Activated naive CD4-positive, alpha-beta T cell treated with anti-CD3 and anti-CD28 coated beads, Interleukin-2, amount 50 U/mL, for 16 hours (primary cell): ENCODE data around the gene TMEM272.

Source experiments
- DNase-seq: peaks from one replicate; pipeline ENCODE4 v3.0.0-alpha.2; 2020

The TMEM272 gene, protein sequence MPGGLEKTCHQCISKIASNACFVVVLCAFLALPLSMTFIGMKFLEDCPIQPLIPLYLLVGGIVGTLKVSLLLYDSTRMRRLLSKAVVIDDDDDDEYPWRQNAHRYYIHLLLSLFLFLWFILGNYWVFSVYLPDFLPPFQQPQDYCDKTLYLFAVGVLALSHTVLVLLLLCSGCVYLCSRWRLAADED

DNA sequence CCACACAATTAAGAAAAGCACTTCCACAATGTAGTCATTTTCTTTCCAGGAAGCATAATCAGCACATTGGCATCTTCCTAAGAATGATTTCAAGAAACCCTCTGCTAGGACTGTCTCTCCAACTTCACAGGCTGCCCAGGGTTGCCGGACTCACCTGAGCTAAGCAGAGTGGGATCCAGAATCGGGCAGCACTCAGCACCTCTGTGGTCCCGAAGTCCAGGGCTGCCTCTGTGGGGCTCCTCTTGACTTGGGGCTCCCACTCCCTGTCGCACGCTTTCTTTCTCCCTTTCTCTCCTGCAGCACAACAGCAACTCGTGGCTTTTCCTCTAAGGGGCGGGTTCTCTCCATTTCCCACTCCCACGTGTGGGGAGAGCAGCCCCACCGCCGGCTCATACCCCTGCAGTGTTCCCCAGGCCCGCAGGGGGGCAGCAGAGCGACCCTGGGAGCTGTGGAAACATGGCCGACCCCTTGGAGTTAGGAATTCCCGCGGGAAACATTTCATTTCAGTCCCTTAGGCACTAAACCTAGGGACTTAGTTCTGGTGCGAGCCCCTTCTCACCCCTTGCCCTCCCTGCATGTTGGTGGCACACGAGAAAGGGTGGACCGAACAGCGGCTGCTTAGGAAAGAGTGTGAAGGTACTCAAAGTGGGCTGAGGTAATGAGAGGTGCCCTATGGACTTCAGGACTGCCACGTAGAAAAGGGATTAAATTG, at the start of gene TMEM272:
Gene TMEM272, minus strand, starts transcription at position 316 of the 712 bp plus-strand sequence. CDS start 6,647 bp downstream, outside the sequence.
- peak; percentile 62 for DNase-seq

DNA sequence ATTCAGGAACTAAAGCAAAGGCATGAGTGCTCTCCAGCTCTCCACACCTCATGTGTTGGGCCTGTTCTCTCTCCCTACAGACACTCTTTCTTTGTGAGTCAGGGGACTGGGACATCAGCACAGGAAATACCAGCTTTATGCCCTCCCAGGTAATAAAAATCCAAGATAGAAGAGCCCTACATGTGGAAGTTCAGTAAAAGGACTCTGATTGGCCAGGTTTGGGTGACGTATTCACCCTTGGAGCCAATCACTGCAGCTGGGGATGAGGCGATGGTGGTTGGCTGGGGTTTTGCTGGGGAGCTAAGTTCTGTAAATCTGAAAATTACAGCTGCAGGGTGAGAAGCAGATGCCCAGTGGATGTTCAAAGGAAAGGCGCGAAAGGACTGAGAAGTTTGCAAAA, 49.3 kb upstream of the TMEM272 start:
- no peak for DNase-seq

DNA sequence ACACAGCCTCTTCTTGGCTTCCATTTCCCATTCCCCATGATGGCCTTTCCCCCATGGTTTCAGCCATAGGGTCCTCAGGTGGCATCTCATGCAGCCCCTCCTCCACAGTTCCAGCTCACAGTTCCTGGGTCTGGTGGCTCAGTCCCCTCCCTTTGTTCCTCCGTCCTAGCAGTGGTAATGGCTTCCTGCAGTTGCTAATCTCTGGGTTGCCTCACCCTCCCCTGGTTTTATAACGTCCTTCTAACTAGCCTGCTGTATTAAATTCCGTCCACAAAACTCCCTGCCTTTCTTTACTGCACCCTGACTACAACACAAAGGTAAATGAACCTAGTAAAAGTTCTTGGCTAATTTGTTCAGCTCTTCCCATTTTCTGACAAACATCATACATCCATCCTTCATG, 47.7 kb upstream of the TMEM272 start:
- DNase-seq, result no peak

DNA sequence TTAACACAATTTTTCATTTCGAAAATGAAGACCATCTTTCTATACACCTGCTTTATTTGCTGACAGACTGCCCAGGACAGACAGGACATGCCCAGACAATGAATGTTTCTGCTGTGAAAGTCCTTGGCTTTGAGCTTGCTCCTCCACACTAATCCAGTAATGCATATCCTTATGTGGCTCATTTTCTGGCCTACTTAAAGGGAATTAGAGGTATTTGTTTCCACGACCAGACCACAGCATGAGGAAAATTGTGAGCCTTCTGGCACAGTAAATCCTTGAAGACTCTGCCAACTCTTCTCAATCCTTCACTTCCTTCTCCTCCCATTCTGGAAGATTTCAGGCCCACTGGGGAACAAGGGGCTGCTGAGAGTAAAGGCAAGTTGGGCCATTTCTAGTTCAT, 42.5 kb upstream of the TMEM272 start:
- no peak for DNase-seq

DNA sequence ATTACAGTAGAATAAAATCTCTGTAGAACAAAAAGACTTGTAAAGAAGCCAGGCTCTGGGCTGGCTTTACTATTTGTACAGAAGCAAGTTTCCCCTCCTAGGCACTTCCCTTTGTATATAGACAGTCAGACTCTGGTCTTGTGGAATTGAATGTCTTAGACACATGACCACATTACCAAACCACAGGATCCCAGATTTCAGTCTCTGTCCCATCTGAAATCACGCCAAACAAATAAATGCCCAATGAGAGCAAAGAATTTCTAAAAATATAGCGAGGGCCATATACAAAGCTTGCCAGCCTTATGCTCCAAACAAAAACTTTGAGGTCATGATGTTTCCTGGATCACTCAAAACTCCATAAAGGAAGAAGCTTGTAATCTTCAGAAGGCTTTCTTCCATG, 40.7 kb upstream of the TMEM272 start:
- DNase-seq, result no peak

DNA sequence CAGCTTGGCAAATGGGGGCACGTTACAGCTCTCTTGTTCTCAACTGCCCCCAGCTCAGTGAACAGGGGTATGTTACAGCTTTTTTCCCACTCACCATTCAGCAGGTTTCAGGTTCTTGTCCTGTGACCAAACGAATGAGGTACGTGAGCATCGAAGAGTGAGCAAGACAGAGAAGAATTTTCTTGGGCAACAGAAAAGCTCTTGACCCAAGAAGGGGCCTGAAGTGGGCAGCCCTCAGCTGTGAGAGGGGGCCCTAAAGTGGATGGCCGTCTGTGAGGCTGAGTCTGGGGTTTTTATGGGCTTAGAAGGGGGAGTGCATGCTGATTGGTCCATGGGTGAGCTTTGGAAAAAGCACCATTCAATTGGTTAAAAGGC, 38.2 kb upstream of the TMEM272 start:
- DNase-seq, result no peak

DNA sequence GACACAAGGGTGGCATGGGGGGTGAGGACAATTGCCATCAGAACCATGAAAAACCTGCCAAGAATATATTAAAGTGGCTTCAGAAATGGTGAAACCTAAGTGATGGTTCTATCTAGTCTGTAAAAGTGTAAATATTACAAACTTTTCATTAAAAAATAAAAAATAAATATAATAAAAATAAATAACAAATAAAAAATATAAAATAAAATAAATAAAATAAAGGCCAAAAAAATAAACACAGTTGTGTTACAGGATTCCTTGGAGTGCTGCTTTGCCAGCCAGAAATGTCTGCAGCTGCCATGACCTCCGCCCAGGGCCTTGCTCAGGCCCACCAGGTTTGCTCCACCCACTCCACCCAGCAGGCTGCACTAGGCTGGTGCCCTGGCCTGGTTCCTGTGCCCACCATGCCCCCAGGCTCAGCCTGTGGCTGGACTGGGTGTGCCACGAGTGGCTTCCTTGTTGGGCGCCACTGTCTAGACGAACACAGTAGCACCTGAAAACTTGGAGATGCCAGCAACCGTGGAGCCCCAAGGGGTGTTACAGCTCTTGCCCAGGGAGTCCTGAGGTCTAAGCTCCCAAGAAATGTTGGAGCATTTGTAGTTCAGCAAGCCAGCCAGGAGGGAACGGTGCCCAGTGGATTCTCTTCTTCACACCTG, 37.7 kb upstream of the TMEM272 start:
- DNase-seq, result no peak

DNA sequence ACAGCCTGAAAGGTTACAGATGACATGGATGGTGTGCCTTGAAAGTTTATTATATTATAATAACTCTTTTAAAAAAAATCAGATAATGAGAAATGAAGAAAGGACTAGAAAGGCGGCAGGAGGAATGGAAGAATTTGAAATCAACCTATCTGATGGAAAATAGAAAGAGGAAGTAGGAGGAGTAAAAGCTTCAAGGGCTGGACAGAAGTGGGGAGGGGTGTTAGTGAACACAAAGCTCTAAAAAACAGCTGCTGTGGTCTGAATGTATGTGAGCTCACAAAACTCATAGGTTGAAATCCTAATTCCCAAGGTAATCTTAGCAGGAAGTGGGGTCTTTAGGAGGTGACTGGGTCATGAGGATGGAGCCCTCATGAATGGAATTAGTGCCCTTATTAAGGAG, 36.3 kb upstream of the TMEM272 start:
- DNase-seq, result no peak

DNA sequence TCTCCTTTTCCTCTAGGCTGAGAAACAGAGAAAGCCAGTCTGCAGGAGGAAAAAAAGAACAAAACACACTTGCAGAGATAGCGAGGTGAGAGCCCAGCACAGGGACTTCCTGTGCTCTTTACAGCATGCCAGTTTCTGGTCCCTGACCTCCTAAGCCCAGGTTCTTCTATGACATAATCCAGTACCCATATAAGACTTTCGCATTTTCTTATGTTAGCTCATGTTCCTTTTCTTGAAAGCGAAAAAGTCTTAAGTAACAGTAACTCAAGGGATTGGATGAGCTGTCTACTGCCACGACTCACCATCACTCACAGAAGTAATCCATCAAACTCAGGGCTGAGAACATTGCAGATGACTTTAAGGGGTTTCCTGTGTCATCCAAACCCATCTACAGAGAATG, 34.2 kb upstream of the TMEM272 start:
- no peak for DNase-seq

DNA sequence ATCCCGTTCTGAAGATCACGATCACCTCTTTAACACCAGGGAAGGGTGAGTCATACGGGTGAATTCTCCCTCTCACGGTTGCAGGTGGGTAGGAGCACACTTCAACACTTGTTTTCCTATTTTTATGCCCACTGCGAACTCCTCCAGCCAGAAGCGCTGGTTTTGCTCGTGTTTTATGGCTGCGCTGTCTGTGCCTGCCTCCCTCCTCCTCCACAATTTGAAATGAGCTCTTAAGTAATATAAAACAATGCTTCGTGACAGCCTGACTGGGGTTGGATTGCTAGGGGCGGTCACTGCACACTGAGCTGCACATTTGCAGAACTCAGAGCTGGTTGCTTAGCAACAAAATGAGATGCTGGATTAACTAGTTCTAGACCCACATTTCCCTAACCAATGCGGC, 29.7 kb upstream of the TMEM272 start:
- no peak for DNase-seq

DNA sequence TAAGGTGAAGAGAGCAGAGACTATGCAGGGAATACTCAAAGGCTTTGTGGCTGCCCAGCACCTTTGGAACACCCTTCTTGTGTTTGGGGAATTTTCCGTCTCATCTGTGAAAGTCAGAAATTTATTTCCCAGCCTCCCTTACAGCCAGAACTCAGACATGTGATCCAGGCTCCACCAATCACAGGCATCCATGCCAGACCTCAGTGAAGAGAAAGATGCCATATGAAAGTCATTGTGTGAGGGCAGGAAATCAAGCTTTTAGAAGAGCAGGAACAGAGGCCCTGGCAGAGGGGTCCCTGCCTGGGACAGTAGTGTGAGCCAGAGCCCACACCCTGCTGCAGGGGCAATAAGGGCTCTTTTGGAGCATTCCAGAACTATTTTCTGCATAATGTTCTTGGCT, 28.9 kb upstream of the TMEM272 start:
- no peak for DNase-seq

DNA sequence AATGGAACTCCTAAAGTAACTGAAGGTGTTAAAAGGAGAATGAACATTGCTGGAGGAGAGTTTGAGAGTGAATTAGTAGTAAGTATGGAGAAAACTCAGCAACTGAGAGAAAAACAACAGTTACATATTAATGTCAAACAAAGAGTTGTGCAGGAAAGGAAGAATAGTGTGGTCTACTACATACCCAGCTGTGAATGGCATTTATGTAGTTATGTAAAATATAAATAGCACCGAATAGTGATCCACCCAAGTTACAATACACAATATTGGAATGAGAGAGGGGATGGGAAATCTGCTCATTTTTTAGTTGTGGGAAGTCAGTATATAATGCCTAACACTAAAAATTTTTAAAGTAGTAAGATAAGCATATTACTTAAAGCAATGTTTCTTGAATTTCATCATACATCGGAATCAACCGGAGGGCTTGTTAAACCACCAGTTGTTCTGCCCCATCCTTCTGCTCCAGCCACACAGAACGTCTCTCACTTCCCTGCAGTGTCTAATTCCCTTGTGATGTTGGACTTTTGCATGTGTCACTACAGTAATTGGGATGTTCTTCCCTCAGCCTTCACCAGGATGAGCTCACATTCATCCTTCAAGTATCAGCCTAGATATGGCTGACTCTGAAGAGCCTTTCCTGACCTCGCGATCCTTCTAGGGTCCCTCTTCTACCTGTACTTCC, 28.3 kb upstream of the TMEM272 start:
- DNase-seq, result no peak

DNA sequence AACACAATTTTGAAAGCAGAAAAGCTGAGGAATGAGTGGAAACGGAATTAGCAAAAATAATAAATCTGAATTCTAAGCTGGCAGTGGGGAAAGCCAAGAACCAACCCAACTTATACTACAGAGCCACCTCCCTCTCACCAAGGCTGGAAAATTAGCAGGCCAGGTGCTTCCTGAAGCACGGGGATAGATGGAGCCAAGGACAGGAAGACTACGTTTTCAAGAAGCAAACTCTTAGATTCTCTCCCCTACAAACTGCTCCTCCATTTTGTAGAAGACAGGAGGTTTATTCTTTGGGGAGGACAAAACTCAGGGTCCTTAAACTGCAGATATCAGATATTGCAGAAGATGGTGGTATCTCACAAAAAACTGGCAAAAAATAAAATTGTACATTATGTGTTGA, 25.6 kb upstream of the TMEM272 start:
- DNase-seq, result no peak

DNA sequence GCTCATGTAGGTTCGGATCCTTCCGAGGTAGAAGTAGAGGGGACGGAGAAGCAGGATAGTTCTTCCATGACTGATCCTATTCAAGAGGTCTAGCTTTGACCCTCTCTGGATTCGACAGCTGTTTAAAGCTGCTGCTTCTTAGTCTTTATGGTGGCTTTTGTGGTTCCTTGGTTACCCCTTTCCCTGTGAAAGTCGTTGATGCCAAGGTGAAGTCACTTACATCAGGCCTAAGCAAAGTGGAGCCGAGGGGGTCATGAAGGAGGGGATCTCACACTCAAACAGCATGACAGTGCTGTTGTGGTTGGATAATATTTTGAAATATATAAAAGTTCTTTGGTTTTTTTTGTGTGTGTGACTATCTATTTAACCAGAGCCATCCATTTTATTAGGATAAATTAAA, 24.9 kb upstream of the TMEM272 start:
- DNase-seq, result no peak

DNA sequence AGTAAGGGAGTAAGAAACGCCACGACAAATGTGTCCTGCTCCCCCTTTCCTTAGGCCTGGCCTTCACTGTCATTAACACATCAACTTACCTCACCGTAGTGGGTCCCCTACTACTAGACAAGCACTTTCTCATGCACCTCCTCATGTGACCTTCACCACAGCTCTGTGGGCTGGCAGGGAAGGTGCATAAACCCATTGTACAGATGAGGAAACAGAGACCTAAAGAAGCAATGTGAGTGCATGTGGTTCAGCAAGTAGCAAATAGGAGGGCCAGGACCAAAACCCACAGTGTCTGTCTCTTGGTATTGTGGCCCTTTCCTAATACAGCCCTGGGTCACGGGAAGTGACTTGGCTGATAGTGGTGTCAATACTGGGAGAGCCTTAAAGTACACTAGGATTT, 22.1 kb upstream of the TMEM272 start:
- no peak for DNase-seq

DNA sequence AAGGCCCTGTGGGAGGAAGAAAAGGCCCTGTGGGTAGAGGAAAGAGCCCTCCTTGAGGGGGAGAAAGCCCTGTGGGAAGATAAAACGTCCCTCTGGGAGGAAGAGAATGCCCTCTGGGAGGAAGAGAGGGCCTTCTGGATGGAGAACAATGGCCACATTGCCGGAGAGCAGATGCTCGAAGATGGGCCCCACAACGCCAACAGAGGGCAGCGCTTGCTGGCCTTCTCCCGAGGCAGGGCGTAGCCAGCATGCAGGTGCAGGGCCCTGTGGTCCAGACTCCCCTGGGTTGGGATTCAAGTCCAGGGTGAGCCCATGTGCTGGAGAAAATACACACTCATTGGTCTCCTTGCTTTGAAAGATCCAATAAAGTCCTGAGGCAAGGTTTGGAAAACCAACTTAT, 20.9 kb upstream of the TMEM272 start:
- DNase-seq, result no peak

DNA sequence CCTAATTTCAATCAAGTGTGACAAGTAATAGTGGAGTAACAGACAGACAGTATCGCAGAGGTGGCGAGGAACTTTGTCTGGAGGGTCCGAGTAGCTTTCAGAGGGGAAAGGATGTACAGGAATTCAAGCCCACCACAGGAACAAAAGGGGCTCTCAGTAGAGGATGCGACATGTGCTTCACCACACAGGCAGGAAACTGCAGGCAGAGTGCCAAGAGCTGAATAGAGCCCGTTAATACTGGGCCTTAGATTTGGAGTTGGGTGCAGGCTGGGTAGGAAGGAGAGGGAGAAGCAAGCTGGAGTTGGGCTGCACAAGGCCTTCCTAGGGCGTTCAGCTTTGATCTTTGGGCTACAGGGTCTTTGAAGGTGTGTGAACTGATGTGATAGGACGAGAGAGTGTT, 18.0 kb upstream of the TMEM272 start:
- no peak for DNase-seq

DNA sequence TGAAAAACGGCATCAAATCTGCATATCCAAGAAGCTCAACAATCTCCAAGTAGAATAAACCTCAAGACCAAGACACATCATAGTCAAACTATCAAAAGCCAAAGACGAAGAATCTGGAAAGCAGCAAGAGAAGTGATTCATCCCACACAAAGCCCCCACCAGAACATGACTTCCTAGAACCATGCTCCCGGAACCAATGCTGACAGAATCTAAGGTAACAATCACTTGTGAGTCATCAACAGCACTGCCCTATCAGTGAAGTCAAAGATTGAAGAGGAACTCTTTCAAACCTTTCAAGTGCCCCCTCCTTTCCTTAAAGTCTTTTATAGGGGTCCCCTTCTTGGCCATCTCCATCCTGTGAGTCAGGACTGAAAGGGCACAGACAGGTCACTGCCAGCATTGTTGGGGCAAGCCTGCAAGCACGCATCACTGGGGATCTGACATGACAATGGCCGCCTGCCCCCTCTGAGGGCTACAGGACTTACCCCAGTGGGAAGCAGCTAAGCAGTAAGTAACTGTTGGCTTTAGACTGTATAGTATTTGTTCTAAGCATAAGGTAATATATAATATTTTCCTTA, 16.8 kb upstream of the TMEM272 start, which contains the start of gene CCDC70:
Gene CCDC70, plus strand, starts transcription at position 247 of the 578 bp plus-strand sequence. CDS start 3,443 bp downstream, outside the sequence.
- no peak for DNase-seq

DNA sequence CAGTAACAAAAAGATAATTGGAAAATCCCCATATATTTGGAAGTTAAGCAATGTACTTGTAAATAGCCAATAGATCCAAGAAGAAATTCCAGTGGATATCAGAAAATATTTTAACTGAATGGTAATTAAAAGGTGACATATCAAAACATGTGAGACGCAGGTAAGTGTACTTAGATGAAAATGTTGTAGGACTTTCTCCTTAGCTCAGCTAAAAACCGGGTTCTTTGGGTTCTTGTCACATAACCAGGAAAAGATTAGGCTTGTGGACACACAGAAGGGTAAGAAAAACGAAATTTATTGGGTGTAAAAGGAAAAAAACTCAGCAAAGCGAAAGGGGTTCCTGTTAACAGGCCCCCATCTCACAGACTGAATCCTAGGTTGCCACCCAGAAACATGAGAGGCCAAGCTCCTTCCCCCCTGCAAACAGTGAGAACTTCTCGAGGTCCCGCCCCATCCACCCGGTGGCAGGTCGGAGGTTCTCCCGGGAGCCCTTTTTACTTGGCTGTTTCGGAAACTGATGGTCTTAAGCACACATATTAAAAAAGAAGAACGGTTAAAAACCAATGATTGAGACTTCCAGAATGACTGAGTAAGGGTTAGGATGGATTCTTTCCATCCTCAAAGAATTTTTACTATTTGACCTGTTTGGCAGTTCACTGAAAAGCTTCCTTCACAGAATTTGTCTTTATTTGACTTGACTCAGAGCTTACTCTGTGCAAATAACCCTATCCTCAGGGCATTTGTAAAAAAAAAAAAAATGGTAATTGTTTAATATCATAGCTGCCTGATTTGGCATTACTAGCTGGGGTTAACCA, 13.7 kb upstream of the TMEM272 start:
- no peak for DNase-seq

DNA sequence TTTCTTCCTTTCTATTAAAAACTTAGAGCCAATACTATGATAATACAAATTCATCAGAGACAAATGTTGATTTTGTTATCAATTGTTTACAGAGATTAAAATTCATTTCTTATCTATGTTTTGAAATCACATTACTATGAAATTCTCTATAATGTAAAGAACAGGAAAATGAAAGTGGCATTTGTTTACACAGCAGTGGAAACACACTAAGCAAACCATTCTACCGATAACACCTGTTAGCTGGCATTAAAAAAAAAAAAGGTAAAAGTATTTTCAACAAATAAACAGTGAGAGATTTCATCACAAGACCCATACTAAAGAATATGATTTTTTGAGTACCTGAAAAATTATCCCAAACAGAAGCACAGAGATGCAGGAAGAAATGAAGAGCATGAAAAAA, 12.0 kb upstream of the TMEM272 start:
- DNase-seq, result no peak

DNA sequence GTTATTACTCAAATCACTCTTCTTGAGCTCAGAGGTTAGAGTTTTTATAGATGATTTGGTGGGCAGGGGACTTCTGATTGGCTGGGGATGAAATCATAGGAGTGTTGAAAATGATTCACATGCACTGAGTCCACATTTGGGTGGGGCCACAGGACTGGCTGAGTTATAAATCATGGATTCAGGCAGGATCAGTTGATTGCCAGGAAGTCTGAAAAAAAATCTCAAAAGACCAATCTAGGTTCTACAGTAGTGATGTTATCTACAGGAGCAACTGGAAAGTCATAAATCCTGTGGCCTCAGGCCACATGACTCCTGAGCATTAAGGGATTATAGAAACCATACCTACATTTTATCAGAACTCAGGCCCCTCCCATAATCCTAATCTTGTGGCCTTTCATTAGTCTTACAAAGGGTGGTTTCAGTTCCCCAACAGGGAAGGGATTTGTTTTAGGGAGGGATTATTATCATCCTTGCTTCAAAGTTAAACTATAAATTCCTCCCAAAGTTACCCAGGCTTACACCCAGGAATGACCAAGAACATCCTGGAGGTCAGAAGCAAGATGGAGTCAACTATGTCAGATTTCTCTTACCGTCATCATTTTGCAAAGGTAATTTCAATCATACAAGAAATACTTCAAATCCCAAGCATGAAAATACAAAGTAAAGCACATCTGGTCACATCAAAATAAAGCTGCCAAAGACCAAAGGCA, 11.2 kb upstream of the TMEM272 start:
- DNase-seq, result no peak
